Lung microvascular endothelial cell (primary cell): Measurements from ENCODE around the gene DHRS3. TPM values are rescaled to one million over a fixed set of nuclear protein-coding genes. Genes with fewer than 3 reads are reported as not detected.

Experiments
- DNase-seq, 2 donors: peaks; one replicate each; pipeline versions ENCODE4 v3.0.0 to v3.0.0-alpha.2; 2010; ENCODE audit warnings: low read depth in 2 of 2
- total RNA-seq: library from RNA; depleted of rRNA; stranded (reverse); fragments of >200 nt; gene quantifications from 2 replicates; pipeline ENCODE4 v1.2.1, GENCODE V29; 2014

The DHRS3 gene
- total RNA-seq, 1 donor from 2014 or later = 150 TPM

DNA sequence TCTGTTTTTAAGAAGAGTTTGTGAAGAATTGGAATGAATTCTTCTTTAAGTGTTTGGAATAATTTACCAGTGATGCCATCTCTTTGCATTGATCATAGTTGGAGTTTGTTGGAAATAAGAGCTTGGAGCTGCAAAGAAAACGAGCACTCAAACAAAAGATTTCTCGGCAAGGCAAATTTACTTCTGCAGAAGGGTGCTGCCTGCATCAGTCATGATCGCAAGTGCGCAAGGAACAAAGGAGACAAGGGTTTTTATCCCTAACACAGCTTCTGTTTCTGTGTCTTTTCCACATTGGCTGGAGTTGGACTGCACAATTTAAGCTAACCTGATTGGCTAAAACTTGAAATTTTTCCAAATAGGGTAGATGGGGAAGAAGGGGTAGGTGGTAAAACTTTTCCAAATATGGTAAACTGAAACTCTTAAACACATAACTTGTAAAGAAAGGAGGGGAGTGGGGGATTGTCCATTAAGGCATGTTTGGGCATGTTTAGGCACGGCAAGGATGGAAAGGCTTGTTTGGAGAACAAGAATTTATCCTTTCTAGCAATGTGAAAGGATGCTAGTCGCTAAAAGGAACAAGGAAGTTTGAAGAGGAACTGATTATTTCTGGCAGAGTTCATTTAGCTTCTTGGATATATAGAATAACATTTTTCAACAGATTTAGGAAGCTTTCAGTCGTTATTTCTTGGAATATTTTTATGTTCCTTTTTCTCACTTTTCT, 22.4 kb upstream of the DHRS3 start:
- DNase-seq = peak in 1 of 2 donors; percentile 21

- no peak for DNase-seq
These were observed 19.7 kb upstream of the DHRS3 start for GRCh38 chr1:12637693-12638092.

DNA sequence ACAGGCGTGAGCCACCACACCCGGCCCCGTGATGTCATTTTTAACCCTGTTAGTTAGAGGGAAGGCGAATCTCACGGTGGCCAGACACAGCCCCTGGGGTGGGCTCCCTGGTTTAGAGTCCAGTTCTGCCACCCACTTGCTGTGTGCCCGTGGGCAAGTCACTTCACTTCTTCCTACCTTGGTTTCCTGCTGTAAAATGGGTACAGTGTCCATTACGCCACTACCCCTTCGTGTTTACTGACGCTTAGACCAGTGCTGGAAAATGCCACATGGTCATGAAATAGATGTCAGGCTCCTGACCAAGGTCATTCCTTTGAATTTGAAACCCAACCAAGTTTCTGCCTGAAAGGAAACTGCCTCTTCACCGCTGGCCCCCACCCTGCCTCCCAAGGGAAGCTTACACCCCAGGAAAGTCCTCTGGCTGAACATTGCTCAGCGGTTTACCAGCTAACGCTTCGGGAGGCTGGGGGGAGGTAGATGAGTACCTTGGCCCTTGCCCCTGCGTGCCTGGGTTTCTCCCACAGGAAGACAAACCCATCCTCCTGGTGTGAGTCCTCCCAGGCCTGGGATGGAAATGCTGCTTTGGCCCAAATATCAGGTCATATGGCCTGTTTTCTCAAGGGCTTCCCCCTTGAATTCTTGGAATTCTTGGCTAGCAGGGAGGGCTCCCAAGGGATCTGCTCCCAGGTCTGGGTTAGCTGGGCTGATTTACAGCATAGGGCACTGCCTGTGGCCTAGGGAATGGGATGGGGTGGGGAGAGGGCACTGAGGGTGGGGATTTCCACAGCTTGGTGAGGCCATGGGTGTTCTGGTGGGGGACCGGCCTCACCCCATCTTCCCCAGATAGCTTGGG, 18.3 kb upstream of the DHRS3 start:
- DNase-seq = peak; percentile 70 to 89

- peak; percentile 82 to 87 for DNase-seq
These were observed 16.7 kb upstream of the DHRS3 start for GRCh38 chr1:12634696-12635202.

DNA sequence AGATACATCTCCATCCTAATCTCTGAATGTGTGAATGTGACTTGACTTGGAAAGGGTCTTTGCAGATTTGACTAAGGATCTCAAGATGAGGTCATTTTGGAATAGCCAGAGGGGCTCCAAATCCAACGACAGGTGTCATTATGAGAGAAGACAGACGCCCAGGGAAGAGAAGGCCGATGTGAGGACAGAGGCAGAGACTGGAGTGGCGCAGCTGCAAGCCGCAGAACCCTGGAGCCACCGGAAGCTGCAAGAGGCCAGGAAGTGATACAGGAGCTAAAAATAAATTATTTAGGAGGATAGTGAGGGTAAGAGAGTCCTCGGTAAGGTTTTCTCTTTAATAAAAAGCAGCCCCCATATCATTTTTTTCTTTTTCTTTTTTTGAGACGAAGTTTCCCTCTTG, 16.1 kb upstream of the DHRS3 start:
- DNase-seq = peak in 1 of 2 donors; percentile 43

DNA sequence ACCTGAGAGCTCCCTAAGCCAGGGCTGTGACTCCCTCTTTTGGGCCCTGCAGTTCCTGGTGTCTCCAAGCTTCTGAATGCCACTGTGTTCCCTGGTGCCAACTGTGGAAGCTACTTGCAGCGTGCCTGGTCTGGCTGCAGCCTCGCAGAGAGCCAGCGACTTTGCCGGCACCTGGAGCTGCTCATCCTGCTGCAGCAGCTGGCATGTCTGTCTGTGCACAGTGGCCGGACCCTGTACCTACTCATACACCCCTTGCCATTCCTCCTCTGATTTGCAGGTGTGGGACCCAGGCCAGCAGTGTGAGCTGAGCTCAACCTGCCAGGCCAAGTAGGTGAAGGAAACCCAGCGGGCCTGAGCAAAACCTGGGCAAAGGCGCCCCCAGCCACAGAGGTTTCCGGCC, 13.6 kb upstream of the DHRS3 start:
- no peak for DNase-seq

GRCh38 chr1:12630946-12631530, 13.0 kb upstream of the DHRS3 start:
- DNase-seq = no peak

- no peak for DNase-seq
These were observed 12.2 kb upstream of the DHRS3 start for GRCh38 chr1:12629985-12630760.

- no peak for DNase-seq
These were observed 11.5 kb upstream of the DHRS3 start for GRCh38 chr1:12629511-12629956.

- no peak for DNase-seq
These were observed 9.3 kb upstream of the DHRS3 start for GRCh38 chr1:12627296-12627695.

GRCh38 chr1:12626888-12627287, 8.9 kb upstream of the DHRS3 start:
- peak in 1 of 2 donors; percentile 84 for DNase-seq

DNA sequence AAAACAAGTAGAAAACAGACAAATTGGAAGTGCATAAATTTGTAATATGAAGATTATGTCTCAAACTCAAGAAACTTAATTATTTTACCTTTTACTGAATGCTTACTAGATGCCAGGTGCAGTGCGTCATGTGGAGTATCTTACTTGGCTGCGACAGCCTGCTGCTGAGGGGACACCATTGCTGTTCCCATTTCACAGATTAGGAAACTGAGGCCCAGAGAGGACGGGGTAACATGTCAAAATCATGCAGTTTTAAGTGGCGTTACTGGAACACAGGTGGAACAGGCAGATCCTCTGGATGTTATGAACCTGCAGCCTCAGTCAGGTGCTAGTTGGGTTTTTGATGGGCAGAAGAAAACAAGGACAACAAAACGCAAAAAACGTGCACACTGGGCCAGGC, 7.3 kb upstream of the DHRS3 start:
- DNase-seq = no peak

- peak in 1 of 2 donors; percentile 90 for DNase-seq
These were observed 4.5 kb upstream of the DHRS3 start for GRCh38 chr1:12622506-12622905.

GRCh38 chr1:12621346-12622335, 3.6 kb upstream of the DHRS3 start:
- DNase-seq = peak in 1 of 2 donors; percentile 98

GRCh38 chr1:12620931-12621330, 2.9 kb upstream of the DHRS3 start:
- DNase-seq = no peak

DNA sequence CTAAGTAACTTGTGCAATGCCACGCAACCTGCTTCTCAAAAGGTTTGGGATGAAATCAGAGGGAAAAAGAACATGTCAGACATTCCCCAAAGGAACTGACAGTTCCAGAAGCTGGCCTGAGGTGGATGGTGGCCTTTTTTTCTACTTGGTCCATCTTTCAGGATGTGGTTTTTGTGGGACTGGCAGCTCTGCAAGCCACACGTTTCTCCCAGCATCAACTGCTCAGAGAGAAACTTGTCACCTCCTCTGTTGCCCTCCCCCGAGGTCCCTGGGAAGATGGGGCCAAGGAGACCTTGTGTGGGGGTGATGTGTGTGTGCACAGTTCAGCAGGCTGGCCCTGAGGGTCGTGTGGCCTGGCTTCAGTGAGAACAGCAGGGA, 2.5 kb upstream of the DHRS3 start:
- DNase-seq = no peak

DNA sequence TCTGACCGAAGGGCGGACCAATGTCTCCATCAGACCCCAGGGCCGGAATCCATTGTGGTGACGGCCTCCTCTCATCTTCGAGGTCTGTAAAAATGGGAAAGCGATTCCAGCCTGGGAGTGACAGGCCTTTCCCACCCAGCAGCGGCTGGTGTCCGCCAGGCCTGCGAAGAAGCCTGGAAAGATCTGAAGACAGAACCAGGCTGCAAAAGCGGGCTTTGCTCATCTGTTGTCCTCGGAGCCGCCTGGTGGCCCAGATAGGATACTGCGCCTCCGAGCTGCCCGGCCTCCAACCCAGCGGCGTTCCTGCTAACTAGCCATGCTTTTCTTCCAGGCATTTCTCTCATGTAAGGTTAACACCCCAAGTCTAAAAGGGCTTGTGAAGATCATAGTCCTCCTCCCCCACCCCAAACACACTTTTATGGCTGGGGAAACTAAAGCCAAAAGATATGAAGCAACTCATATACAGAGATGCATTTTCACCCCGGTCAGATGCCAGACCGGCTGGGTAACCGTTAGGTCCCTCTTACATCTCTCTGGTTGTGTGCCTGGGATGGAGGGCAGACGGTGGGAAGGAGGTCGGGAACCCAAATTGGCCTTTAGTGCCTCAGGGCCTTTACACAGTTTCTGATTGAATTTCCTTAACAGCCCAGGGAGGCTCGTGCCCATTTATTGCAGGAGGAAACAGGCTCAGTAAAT, 1.9 kb upstream of the DHRS3 start:
- peak; percentile 89 to 91 for DNase-seq

- DNase-seq = peak; percentile 80 to 88
These were observed 1.2 kb upstream of the DHRS3 start for GRCh38 chr1:12618965-12619791.

DNA sequence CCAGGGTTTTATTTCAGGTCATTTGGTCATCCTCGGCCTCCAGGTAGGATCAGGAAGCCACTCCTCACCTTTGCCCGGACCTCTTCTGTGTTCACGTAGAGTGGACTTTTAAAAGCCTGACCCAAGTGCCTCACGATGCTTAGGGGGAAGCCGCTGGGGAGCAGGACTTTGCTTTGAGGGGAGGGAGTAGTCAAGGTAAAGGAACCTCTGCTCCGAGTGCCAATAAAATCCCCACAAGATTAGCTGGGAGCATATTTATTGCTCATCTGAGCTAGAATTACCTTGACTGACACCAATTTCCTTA, 603 bp upstream of the DHRS3 start:
- DNase-seq = no peak
